Activated CD4-positive, alpha-beta T cell treated with anti-CD3 and anti-CD28 coated beads for 48 hours (primary cell): Measurements from ENCODE around the gene MTRF1.
"Not testable (repeated sequence)": the region's sequence is repeated elsewhere in the genome, so short reads cannot be mapped to it uniquely, and the experiment has no call there.

Experiments
- DNase-seq: peaks from one replicate; pipeline ENCODE4 v3.0.0-alpha.2; 2020

MTRF1 gene

GRCh38 chr13:41220401-41220800 lies 43.0 kb downstream of the MTRF1 start:
- DNase-seq: no peak

- DNase-seq: no peak
Observed at GRCh38 chr13:41216160-41216559, 47.2 kb downstream of the MTRF1 start.

- no peak for DNase-seq
Observed at GRCh38 chr13:41213919-41214318, 49.5 kb downstream of the MTRF1 start.

GRCh38 chr13:41213316-41213715 lies 50.1 kb downstream of the MTRF1 start:
- no peak for DNase-seq

GRCh38 chr13:41212881-41213280 lies 50.5 kb downstream of the MTRF1 start:
- no peak for DNase-seq

GRCh38 chr13:41211062-41211461 lies 52.3 kb downstream of the MTRF1 start:
- no peak for DNase-seq

- no peak for DNase-seq
Observed at GRCh38 chr13:41206467-41206866, 56.9 kb downstream of the MTRF1 start.

GRCh38 chr13:41203810-41204209 lies 59.6 kb downstream of the MTRF1 start:
- DNase-seq: no peak

- no peak for DNase-seq
Observed at GRCh38 chr13:41200126-41200525, 63.2 kb downstream of the MTRF1 start.

GRCh38 chr13:41199526-41199925 lies 63.9 kb downstream of the MTRF1 start:
- no peak for DNase-seq

GRCh38 chr13:41199079-41199478 lies 64.3 kb downstream of the MTRF1 start:
- DNase-seq: no peak

- DNase-seq: no peak
Observed at GRCh38 chr13:41196620-41197019, 66.8 kb downstream of the MTRF1 start.

- no peak for DNase-seq
Observed at GRCh38 chr13:41196011-41196410, 67.4 kb downstream of the MTRF1 start.

GRCh38 chr13:41193919-41194824 lies 69.2 kb downstream of the MTRF1 start, which contains the start of gene KBTBD7:
KBTBD7 (minus strand) TSS chr13:41194569; CDS start chr13:41194257, 312 bp downstream.
- peak; percentile 96 for DNase-seq

- DNase-seq: no peak
Observed at GRCh38 chr13:41193469-41193868, 69.9 kb downstream of the MTRF1 start.

- no peak for DNase-seq
Observed at GRCh38 chr13:41188584-41188983, 74.8 kb downstream of the MTRF1 start.

GRCh38 chr13:41186481-41186880 lies 76.9 kb downstream of the MTRF1 start:
- DNase-seq: no peak

- DNase-seq: no peak
Observed at GRCh38 chr13:41182231-41182630, 81.1 kb downstream of the MTRF1 start.

- DNase-seq: no peak
Observed at GRCh38 chr13:41179593-41180250, 83.7 kb downstream of the MTRF1 start.

GRCh38 chr13:41178040-41178439 lies 85.3 kb downstream of the MTRF1 start:
- no peak for DNase-seq

- no peak for DNase-seq
Observed at GRCh38 chr13:41177616-41178015, 85.8 kb downstream of the MTRF1 start.

- DNase-seq: not testable (repeated sequence)
Observed at GRCh38 chr13:41175576-41175975, 87.8 kb downstream of the MTRF1 start.
